IPS-NIHi7 (cell line): ENCODE data around the gene MCOLN3.

Experiments
- DNase-seq: peaks from one replicate; pipeline ENCODE4 v3.0.0; 2012; ENCODE audit warnings: mixed read lengths; ENCODE audit errors: extremely low spot score

MCOLN3 gene

GRCh38 chr1:85048296-85049064, at the start of gene MCOLN3:
TSS of gene MCOLN3 (minus strand) at chr1:85048500. CDS start at chr1:85045360, 3,140 bp downstream.
- DNase-seq, result peak; percentile 63

GRCh38 chr1:85093644-85094043, 45.3 kb upstream of the MCOLN3 start:
- DNase-seq, result no peak

DNA sequence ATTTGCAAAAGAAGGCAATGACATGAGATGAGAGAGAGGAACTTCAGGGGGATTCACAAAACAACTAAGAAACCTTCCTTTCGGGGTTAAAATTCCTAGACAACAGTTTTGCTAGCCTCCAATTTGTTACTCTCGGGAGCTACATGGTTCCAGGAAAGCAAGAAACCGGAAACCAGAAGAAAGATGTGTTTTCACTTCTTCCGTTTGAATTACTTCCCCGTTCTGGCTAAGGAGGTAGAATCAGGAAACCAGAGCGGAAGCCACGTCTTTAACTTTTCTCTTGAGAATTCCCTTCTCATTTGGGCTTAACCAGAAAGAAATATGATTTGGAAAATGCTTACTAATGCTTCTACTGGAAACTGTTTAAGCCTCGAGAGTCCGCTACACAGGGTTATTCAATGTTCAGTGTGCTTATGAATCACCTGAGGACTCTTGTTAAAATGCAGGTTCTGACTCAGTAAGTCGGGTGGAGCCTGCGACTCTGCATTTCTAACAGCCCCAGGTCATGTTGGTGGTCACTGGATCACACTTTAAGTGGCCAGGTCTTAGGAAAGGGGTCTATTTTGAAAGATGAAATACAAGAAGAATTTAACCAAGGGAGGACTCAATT, 43.5 kb upstream of the MCOLN3 start:
- DNase-seq, result no peak

DNA sequence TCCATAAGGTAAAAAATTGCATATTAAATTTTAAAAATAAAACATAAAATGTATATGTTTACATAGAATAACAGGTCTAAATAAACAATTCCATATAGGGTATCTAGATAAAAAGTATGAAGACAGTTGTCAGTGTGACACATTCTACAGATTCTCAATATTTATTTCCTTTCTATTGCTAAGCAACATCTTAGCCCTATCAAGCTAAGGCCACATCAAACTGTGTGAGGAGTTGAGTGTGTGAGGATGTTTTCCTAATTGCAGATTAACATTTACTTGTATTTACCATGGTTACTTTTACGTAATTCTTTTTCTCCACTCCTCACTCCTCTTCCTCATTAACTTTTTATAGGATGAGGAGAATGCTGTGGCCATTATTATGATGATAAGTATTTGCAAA, 41.9 kb upstream of the MCOLN3 start:
- no peak for DNase-seq

- no peak for DNase-seq
Measured at GRCh38 chr1:85089203-85089602, 40.9 kb upstream of the MCOLN3 start.

- no peak for DNase-seq
Measured at GRCh38 chr1:85088408-85088784, 40.1 kb upstream of the MCOLN3 start.

DNA sequence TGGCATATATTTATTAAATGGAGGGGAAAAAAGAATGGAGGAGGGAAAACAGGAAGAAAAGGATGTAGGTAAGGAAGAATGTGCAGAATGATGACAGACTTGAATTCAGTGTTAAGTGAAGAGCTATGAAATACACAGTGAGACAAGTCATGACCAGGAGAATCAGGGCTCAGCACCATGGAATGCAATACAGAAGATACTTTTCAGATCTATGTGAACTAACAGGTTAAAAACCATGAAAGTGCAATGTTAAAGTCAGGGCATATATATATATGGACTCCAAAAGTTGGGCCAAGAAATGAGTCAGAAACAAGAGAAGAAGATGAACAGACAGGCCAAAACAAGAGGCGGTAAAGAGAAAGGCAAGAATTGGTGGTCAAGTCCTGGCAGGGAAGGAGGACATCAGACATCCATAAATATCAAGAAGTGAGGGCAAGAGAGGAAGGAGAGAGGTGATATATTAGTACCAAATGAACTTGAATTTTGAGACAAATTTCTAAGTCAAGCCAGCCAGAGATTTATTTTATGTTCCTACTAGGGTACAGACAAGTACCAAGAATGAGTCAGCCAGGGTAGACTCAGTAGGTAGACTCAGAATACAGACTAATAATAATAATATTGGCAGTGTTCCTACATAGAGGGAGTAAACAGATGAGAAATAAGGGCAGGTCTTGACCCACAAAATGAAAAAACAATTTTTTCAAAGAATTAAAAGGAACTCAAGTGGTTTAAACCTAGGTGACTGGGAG, 39.5 kb upstream of the MCOLN3 start:
- DNase-seq, result no peak

- no peak for DNase-seq
Measured at GRCh38 chr1:85085417-85085816, 37.1 kb upstream of the MCOLN3 start.

GRCh38 chr1:85078903-85079302, 30.6 kb upstream of the MCOLN3 start:
- DNase-seq, result peak; percentile 33

DNA sequence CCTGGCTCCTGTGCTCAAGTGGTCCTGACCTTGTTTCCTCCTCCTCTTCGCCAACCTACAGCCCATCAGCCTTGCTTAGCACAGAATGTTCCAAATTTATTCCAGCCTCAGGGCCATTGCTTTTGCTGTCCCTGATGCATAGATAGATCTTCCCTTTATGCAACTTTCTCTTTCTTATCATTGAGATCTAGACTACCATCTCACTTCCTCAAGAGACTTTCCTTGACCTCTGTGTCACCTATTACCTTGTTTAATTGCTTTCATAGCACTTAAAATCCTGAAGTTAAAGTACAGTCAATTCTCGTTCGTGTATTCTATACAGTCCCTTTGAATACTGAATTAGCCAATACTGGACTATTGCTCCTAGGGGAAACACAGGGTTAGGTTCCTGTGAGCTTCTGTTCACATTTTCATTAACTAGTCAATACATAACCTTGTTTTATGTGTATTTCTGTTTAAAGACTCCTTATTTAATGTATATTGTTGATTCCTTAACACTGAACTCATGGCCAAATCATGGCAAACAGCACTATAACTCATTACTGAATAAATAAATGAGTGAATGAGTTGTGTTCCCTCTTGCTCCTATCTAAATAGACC, 26.2 kb upstream of the MCOLN3 start:
- DNase-seq, result no peak

DNA sequence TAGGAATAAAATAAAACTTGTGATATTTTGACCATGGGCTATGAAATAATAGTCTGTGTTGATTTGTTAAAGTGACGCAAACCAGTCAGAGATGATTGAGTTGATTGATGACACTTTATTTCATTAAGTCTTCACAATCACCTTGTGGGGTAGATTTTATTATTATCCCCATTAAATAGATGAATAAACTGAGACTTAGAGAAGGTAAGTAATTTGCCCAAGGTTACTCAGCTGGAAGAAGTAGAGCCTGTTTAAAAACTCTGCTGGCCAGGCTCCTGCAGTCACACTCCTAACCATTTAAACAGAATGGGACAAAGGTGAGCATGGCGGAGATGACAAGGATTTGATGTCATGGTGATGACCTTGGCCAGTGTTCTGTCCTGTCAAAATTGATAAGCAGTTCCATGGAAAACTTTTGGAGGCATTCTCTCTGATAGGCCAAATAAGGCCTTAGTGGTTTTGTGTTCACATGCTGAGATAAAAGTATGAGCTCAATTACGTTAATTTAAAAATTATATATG, 22.7 kb upstream of the MCOLN3 start:
- no peak for DNase-seq

- DNase-seq, result no peak
Measured at GRCh38 chr1:85068846-85069245, 20.5 kb upstream of the MCOLN3 start.

- DNase-seq, result no peak
Measured at GRCh38 chr1:85065550-85065949, 17.2 kb upstream of the MCOLN3 start.

DNA sequence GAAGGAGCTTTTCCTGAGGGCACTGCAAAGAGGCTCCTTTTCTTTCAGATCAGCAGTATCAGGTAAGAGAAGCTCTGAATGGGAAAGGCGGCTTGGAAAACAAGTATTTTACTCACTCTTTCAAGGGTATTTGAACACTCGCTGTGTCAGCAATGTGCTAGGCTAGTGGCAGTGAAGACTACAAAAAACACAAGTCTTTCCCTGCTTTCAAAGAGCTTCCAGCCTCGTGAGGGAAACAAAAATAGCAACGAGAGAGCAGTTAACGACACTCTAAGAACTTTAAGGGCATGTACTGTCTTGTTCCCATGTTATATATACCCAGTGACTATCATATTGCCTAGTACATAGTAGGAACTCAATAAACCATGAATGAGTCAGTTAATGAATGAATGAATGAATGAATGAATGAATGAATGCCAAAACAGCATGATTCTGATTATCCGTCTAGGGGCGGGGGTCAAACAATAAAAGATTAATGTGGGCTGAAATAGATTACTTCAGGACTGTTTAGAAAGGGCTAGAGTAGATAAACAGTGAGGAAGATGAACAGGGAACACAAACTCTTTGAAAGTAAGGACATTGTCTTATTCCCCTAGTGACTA, 14.2 kb upstream of the MCOLN3 start:
- DNase-seq, result no peak

DNA sequence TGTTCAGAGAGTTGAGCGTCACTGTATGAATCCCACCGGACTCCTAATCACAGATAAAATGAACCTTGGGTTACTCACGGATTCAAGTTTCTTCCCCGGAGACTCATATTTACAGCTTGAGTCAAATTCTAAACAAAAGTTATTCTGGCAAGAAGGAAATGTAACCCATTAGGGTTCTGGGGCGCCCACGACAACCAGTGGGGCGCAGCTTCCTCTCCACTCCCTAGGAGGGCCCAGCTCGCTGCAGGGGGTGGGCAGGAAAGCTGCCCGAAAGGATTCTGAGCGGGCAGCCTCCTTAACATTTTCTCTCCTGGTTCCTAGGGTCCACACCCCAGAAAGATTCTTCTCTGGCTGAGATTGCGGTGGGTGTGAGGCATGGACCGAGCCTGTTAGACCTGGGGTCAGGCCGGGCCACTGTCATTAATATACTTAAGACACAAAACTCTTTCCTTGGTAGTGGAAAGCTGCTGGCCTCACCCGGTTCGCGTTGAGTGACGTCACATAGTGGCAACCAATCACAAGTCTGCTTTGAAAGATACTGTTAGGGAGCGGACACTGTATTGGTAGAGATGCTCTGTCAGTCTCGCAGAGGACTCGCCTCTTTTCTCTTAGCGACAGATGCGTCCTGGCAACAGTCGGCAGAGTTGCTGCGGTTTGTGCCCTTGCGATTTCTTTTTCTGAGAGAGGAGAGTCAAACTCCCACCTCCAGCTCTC, 13.6 kb upstream of the MCOLN3 start:
- DNase-seq, result peak; percentile 99

GRCh38 chr1:85060038-85060437, 11.7 kb upstream of the MCOLN3 start:
- DNase-seq, result no peak

GRCh38 chr1:85059563-85059962, 11.3 kb upstream of the MCOLN3 start:
- DNase-seq, result no peak

GRCh38 chr1:85058786-85059185, 10.5 kb upstream of the MCOLN3 start:
- DNase-seq, result no peak

- DNase-seq, result no peak
Measured at GRCh38 chr1:85058311-85058710, 10.0 kb upstream of the MCOLN3 start.

DNA sequence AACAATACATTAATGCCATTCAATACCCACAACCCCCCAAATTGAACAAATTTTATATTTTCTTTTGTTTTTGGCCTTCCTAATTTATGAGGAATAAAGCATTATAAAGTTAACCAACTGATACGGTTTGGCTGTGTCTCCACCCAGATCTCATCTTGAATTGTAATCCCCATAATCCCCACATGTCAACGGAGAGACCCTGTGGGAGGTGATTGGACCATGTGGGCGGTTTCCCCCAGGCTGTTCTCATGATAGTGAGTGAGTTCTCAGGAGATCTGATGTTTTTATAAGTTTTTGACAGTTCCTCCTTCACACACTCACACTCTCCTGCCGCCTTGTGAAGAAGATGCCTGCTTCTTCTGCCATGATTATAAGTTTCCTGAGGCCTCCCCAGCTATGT, 6.4 kb upstream of the MCOLN3 start:
- no peak for DNase-seq

DNA sequence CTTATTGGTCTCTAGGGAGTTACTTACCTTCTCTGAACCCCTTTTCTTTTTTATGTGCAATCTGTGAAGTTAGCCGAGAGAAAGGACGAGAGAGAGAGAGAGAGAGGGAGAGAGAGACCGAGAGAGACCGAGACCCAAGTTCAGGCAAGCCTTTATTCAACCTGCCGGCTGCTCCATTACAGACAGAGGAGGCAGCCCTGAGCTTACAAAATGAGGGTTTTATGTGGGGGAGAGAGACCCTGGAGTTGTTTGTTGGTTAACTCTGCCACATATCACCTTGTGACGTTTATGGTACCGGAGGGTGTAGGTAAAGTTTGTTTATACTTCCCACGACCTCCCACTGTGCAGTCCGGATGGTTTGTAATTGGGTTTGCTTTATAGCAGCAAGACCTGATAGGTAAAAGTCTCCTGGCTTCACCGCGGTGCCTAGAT, 1.5 kb upstream of the MCOLN3 start:
- DNase-seq, result no peak
